Forelimb muscle (tissue), 1 donor: Measurements from ENCODE around the gene FGF19. TPM values are rescaled to one million over a fixed set of nuclear protein-coding genes. Genes with fewer than 3 reads are reported as not detected.

Source experiments
- DNase-seq: peaks from one replicate; pipeline ENCODE4 v3.0.0-alpha.2; 2013; ENCODE audit warnings: low read depth
- polyA plus RNA-seq: library from polyadenylated mRNA; unstranded; fragments of 120-200 nt; gene quantifications from one replicate; pipeline ENCODE4 v1.2.1, GENCODE V29; 2013; ENCODE audit not compliant: insufficient read length

Gene FGF19
- polyA plus RNA-seq, 1 donor = 0.53 TPM

DNA sequence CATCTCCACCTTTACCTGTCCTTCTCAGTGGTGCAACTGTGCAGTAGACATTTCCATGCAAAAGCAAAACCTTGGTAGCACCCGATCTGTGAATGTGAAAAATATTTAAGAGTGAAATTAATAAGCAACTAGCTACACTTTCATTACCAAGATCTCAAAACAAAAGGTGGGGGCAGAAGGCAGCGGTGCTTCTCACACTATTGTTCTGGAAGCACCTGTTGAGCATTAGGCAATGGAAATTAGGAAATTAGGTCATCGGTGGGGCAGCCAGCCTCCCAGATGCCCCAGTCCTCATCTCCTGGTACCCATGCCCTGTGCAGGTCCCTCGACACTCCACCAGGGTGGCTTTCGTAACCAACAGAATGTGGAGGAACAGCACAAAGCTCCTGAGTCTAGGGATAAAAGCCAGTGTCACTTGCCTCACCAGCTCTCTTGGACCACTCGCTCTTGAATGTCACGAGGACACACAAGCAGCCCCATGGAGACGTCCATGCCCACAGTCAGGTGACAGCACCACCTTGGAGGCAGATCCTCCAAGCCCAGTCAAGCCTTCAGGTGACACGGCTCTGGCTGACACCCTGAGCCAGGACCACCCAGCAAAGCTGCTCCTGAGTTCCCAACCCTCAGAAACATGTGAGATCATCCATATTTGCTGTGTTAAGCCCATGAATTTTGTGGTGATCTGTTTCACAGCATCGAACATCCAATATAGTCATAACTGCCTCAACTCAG, 31.9 kb downstream of the FGF19 start:
- DNase-seq = no peak

DNA sequence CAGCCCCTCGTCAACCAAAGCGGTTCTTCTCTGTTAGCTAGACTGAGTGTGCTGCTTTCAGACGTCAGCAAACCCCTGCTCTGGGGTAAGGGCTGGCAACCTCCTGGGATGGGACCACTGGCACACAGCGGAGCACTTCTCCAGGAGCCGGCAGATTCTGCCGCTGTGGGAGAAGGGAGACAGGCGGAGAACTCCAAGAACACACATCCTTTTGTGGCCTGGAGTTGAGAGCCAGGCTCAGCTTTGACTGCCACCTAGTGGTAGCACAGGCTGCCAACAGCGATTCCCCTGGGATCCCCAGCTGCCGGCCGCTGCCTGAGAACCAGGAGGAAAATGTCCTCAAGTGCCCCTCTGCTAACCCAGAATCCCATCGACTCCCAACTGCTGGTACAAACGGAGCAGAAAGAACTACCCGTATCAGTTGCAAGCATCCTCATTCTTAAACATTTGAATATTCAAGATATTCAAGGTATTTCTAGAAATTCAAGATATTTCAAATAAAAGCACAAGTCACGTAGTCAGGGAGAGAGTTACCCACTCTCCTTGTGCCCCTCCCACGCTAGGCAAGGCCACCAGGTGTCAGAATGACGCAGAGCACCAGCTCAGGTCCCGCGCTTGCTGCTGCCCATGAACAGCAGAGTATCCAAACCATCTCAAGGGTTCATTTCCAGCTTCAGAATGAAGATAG, 33.5 kb downstream of the FGF19 start:
- peak; percentile 59 for DNase-seq

DNA sequence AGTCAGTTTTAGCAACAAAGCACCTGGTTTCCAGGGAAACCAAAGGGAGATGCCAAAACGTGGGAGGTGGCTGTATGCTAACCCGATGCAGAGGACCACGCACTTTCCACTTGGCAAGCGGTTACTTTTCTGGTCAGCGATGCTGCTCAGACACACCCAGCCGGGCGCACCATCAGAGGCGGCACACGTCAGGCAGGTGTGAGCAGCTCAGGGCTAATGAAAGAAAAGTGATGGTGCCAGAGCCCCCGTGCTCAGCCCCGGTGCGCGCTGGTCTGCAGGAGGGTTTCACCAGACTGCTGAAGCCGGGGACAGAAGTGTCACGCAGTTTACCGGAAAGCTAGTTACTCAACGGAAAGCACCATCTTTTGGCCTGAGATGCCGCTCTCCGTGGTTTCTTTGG, 34.3 kb downstream of the FGF19 start:
- no peak for DNase-seq

DNA sequence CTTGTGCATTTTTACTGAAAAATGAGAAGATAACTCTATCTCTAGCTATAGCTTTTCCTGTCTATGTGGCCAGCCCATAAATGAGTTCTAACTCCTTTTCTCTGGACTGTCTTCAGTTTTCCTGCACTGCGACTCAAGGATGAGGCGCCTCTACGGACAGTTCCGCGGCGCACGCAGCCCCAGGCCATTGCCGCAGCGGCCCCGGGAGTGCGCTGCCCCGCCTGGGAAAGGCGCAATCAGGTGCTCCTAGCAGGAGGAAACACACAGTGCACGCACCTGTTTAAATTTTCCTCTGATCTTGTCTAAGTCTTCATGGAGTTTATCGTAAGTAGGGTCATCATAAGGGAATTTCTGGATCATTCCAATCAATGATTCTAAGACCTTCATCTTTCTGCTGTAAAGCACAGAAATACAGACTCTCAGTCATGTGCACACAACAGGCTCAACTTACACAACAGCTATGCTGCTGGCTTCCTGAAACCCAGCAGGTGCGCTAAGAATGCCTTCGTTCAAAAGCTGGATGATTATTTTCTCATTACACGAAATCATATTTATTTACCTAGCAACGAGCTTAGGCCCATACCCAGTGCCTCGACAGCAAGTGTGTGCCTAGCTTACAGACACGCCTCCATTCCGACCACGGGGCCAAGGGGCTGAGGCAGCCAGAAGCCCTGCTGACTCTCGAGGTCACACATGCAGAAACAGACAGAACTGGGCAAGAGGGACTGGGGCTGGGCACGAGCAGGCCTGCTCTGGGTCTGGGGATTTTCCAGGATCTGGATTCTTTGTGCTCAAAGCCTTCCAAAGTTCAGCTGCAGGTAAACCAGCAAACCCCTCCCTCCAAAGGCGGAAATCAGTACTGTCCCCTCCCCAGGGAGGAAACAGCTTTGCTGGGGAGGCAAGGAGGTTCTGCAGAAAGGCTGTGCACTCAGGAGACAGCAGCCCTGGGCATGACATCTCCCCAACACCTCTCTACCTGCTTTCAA, 35.9 kb downstream of the FGF19 start:
- no peak for DNase-seq

DNA sequence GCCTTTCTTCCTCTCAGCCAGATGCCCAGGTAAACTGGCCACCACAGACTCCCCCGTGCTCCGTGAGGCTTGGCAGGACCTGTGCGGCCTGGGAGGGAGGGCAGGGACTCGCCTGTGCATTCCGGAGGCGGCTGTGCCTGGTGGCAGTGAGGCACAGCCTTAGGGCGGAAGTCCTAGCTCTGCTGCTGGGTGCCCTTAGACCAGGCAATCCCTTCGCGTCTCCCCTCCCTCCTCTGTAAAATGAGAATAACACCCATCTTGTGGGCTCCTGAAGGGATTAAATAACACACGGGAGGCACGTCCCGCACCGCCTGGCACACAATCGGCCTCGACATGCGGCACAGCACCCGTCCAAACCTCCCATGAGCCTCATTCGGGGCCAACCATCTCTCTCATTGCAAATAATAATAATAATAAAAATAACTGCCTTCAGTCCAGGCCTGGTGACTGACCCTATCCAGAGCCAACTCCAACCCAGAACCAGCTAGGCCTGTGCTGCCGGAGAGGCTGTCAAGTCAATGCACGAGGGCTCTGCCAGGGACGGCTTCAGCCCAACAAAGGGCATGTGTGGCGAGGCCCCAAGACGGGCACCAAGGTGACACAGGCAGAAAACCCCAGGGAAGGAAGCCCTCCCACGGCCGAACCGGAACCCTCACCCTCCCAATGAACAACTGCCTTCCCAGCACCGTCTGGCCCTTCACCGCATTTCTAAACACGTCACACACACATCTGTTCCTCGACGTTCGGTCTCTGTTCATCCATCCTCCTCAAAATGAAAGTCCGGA, 36.9 kb downstream of the FGF19 start:
- DNase-seq = no peak

DNA sequence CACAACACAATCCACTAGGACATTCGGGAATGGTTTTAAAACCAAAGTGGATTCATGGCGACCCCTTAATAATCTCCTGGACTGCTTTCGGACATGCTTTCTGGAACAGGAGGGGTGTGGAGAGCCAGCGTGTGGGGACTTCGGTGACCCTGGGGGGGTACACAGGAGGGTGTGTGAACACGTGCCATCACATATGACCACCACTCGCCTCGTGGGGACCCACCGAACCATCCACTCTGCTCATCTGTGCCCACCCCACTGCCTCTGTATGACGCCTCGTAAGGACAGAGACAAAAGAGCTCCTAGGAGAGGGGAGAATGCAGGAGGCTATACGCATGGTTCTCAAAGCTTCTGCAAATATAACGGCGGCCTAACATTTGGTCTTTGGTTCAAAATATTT, 37.6 kb downstream of the FGF19 start:
- DNase-seq = no peak

DNA sequence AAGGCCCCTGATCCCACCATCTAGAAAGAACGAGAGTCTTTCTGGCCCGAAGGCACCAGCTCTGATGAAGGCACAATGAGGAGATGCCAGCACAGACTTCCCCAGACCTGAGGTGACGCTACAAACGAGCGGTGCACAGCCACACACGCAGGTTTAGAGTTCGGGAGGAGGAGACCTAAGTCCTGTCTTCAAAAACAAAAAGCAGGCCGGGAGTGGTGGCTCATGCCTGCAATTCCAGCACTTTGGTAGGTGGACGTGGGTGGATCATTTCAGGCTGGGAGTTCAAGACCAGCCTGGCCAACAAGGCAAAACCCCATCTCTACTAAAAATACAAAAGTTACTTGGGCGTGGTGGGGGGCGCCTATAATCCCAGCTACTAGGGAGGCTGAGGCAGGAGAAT, 38.2 kb downstream of the FGF19 start:
- no peak for DNase-seq

DNA sequence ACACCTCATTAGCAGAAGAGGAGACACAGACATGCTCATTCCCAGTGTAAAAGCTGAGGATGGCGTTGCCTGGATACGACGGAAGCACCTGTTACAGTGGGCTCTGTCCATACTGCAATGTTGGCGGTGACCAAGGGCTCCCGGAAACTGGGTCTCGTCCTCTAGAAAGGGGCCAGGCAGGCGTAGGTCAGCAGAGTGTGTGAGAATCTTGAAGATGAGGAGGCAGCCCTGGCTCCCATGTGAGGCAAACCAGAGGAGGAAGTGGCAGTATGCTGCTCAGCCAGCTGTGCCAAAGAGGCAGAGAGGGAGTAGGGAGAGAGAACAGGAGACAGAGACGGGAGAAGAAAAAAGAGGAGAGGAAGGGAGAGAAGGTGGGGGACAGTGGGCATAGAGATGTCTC, 38.9 kb downstream of the FGF19 start:
- DNase-seq = no peak

DNA sequence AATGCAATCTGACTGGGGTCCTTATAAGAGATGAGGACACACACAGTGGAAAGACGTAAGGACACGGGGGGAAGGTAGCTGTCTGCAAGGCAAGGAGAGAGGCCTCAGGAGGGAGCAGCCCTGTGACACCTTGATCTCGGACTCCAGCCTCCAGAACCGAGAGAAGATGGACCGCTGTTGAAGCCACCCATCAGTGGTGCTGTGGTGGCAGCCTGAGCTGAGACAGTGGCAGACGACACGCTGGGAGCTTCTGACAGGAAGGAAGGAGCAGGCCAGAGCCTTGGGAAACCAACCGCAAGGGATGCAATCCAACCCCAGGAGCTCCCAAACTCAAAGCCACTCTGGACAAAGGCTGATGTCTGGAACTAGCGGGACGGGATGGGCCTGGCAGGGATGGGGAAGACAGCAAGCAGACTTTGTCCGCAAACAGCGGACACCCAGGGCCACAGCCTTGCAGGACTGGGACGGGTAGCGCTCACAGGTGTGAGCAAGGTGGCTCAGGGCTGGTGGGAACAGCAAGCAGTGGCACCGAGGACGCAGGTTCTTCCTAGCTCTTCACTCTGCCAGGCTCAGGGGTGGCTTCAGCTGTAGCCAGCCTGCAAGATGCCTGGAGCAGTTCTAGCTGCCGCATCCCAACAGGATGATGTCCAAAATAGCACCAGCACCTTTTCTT, 39.6 kb downstream of the FGF19 start:
- DNase-seq = no peak

DNA sequence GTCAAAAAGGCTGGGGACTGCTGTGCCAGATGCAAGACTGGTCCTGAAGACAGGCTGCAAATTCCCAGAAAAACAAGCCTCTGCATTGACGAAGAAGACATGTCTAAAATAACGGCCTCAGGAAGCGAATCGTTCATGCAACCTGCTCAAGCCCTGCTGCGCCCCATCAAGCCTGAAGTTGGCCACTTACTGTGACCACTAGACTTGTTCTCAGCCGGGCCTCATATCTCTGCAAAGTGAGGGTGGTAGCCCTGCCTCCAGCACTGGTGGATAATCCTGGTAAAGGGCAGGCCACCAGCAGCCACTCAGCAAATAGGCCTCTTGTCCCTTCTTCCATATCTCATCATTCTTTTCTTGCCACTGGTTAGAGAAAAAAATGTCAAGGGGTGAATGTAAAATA, 40.5 kb downstream of the FGF19 start:
- DNase-seq = no peak

DNA sequence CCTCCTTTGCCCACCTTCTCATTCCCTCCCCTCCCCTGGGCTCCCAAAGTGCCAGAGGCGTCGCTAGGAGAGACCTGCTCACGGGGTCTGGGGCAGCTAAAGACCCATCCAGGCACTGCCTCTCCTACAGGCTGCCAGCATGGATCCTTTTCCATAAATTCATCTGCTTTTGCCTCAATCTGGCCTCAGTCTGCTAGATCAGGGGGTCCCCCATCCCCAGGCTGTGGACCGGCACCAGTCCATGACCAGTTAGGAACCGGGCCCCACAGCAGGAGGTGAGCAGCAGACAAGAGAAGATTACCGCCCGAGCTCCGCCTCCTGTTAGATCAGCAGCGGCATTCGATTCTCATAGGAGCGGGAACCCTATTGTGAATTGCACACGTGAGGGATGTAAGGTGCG, 41.0 kb downstream of the FGF19 start:
- no peak for DNase-seq

DNA sequence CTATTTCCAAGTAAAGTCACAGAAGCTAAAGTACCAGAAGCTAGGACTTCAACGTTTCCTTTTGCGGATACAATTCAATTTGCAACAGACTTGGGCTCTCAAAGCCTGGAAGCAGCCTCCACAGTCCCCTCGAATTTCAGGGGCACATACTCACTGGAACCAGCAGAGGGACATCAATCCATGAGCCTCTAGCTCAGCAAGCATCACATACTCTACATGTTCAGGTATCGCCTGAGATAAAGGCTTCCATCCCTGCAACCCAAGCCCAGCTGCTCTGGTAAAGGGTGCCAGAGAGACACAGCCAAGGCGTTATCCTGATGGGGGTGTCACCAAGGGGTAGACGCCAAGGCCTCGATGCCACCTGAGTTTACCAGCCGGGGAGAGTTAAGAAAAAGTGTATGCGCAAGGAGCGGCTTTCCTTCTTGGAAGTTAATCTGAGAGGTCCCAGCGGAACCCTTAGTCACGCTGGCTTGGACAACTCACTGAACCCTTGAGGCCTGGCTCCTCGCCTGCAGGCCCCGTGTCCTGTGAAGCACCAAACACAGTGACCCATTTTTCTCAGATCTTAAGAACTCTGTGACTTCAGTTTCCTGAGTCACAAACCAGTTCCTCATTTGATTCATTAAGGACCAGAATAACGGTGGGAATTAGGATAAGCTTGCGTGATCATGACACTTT, 41.7 kb downstream of the FGF19 start:
- DNase-seq = no peak

DNA sequence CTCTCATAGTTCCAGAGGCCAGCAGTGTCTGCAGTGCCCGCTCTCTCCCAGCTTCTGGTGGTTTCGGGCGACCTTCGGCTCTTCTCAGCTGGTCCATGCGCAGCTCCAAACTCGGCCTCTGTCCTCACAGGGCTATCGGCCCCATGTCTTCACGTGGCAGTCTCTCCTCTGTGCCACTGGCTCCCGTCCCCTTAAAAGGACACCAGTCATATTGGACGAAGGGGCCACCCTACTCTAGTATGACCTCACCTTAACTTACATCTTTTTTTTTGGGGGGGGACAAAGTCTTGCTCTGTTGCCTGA, 42.5 kb downstream of the FGF19 start:
- no peak for DNase-seq

DNA sequence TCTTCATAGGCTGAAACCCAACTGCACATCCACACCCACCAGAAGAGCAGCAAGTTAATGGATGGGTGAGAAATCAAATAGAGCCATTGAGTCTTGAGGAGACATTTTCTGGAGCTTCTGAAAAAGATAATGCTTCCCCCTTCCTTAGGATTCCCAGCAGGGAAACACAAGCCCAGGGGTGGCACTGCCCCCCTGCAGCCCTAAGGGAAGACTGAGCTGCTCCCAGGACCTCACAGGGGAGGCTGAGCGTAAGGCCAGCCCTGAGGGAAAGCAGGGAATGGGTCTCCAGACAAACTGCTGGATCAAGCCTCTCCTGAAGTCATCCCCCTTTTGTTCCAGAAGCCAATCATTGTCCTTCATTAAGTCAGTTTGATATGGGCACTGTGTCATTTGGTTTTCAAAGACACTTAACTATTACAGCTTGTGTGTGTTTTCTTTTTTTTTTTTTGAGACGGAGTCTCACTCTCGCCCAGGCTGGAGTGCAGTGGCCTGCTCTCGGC, 43.8 kb downstream of the FGF19 start:
- no peak for DNase-seq

DNA sequence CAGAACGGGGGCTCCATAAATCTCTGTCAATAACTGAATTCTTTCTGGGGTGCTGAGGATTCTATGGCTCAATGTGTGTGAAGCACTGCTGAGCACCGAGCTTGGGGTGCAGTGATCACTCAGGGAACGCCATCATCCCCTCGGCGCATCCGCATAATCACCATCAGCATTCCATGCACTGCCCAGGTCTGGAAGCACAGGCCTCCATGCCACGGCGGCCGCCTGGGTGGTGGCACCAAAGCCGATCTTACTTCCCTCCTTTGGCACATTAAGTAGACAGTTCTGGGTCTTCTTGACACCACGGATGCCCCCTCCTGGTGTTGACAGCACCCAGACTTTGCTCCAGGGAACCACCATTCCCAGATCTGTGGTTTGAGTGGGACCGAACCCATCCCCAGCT, 44.2 kb downstream of the FGF19 start:
- DNase-seq = no peak

DNA sequence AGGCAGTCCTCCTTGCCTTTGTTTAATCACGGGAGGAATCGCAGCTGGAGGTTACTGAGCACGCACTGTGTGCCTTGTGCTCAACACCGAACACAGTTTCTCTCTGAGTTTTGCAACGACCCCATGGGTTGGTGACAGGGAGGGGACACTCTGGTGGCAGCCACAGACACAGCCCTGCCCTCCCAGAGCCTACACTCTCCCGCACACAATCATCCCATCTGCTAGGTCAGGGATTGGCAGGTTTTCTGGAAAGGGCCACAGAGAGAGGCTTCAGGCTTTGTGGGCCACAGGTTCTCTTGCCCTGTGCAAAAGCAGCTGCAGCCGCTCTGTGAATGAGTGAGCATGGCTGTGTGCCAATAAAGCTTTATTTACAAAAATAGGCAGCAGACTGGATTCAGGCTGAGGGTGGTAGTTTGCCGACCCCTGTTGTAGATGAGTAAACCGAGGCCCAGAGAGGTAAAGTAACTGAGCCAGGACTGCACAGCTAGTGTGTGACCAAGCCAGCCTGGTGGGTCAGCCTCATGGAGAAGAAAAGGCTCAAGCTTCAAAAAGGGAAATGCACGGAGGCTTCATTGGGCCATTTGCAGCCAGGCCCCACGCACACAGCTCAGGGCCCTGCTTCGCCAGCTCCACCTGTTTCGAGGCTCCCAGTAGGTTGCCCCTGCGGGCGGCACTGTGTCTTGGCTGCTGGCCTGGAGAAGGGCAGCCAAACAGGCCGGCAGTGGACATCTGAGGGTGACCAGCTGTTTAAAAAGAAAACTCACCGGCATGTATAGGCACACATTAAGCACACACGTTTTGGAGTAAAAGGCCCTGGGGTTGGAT, 45.0 kb downstream of the FGF19 start:
- DNase-seq = no peak

DNA sequence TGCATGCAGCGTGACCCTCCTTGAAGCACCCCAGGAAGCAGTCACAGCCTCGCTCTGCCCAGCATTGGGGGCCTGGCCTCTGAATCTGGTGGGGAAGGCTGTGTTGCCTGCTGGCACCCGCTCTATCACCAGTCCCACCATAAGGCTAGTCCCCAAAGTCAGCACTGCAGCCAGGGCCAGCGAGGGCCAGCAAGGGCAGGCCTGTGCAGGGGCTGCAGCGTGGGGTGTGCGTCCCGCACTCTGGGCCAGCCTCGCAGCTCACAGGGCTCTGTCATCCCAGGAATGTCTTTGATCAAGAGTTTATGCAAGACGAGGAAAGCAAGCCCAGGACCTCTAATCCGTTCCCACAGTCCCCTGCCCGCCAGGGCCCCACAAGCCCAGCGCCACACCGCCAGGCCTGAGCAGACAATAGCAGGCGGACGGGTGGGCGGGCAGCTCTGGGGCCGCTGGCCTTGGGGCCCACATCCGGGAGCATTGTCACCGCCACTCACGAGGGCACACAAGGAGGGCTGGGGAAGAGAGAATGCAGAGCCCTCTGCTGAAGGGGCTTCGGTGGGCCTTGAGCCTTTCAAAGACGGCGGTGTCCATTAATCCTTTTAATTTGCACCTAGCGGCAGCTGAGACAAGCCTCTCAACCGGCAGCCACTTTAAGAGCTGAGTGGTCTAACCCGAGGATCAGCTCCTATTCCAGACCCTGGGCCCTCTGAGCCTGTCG, 45.8 kb downstream of the FGF19 start:
- no peak for DNase-seq

DNA sequence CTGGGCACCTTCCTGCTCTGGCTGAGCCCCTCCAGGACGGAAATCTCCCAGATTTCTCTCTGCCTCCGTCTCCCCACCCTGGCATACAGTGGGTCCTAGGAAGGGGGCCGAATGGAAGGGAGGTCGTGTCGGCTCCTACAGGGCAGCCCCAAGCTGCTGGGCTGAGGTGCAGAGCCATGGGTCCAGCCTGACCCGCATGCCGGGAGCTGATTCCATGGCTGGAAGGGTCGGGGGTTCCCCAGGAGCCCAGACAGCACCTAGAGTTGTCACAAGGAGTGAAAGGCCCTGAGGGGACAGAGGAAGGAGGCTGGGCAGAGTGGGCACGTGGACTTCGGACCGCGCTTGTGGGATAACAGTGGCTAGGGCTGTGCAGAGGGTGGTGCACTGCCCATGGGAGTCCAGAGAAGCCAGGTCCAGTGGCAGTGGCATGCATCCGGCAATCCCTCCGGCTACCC, 46.3 kb downstream of the FGF19 start:
- no peak for DNase-seq
